ENCODE data around the gene THAP7.

DNA sequence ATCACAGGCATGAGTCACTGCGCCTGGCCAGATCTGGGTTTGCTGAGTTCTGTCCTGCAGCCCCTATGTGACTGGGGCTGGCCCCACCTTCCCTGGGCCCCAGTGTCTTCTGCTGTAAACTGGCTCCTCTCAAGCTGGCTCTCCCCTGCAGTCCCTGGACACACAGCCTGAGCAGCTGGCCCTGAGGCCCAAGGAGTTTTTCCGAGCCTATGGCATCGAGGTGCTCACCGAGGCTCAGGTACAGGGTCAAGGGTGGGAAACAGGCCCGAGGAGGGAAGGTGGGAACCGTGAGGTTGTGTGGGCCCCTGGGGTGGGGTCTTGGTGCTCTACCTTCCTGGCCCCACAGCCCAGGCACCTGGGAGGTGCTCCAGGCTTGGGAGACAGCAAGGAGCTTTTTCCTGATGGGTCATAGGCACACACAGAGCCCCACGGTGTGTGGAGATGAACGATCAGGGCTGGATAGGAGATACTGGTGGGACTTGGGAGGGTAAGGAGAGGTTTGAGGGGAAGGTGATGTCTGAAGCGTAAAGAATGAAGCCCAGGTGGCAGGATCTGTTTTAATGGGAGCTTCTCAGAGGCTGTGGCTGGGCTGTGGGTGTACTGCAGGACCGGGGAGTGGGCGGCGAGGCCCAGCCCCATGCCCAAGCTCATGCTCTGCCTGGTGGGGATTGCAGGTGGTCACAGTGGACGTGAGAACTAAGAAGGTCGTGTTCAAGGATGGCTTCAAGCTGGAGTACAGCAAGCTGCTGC, 26.2 kb downstream of the THAP7 start:
- TF ChIP-seq, protein P1, sequence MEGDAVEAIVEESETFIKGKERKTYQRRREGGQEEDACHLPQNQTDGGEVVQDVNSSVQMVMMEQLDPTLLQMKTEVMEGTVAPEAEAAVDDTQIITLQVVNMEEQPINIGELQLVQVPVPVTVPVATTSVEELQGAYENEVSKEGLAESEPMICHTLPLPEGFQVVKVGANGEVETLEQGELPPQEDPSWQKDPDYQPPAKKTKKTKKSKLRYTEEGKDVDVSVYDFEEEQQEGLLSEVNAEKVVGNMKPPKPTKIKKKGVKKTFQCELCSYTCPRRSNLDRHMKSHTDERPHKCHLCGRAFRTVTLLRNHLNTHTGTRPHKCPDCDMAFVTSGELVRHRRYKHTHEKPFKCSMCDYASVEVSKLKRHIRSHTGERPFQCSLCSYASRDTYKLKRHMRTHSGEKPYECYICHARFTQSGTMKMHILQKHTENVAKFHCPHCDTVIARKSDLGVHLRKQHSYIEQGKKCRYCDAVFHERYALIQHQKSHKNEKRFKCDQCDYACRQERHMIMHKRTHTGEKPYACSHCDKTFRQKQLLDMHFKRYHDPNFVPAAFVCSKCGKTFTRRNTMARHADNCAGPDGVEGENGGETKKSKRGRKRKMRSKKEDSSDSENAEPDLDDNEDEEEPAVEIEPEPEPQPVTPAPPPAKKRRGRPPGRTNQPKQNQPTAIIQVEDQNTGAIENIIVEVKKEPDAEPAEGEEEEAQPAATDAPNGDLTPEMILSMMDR (IDR thresholded peaks at IDR 0.05), result no peak
- no peak for TF ChIP-seq POLR2A (IDR thresholded peaks at IDR 0.05)

Data from tibial nerve (tissue), 3 donors.